Thyroid gland (tissue), 4 donors: ENCODE data around the gene ATP5F1D.

ENCODE experiments used
- CTCF ChIP-seq, 6 experiments: fragments of 200-600 bp in 3 of 6; fragments of 450-650 bp in 3 of 6; sonication (generic) in 3 of 6; IDR thresholded peaks; one replicate each; pipeline ENCODE4 v1.5.1; 2016 to 2019; ENCODE audit warnings: antibody characterized with exemption in 6 of 6, mild to moderate bottlenecking in 2 of 6, inconsistent platforms in 1 of 6, moderate library complexity in 1 of 6
- POLR2A ChIP-seq, 2 donors: fragments of 450-650 bp; IDR thresholded peaks; one replicate each; pipeline ENCODE4 v1.6.1; 2017; ENCODE audit warnings: antibody characterized with exemption in 2 of 2, mild to moderate bottlenecking in 2 of 2, moderate library complexity in 1 of 2

GRCh38 chr19:1266129-1266915 is 24.8 kb downstream of the ATP5F1D start:
- TF ChIP-seq CTCF (IDR thresholded peaks at IDR 0.05) (no peak), POLR2A (IDR thresholded peaks at IDR 0.05) (no peak)
